SK-N-SH treated with all-trans-retinoic acid at 6 μM for 48 hours (cell line): ENCODE data around the gene CCSER1.

ENCODE experiments used
- ARNTL ChIP-seq: fragments of 450-650 bp; formaldehyde crosslinking; IDR thresholded peaks from 2 replicates; pipeline ENCODE4 v1.5.0; 2020; ENCODE audit warnings: low read depth, mild to moderate bottlenecking, moderate library complexity, borderline replicate concordance
- BACH2 ChIP-seq: fragments of 250-450 bp; sonication (Bioruptor Pico); IDR thresholded peaks from 2 replicates; pipeline ENCODE4 v1.9.0; 2021; ENCODE audit warnings: mild to moderate bottlenecking, borderline replicate concordance
- CSDC2 ChIP-seq: fragments of 250-450 bp; sonication (Bioruptor Pico); IDR thresholded peaks from 2 replicates; pipeline ENCODE4 v1.5.0; 2020; ENCODE audit warnings: mild to moderate bottlenecking, moderate library complexity
- OSR1 ChIP-seq: fragments of 250-450 bp; sonication (Bioruptor Pico); IDR thresholded peaks from 2 replicates; pipeline ENCODE4 v1.8.0; 2022; ENCODE audit warnings: moderate library complexity, mild to moderate bottlenecking, inconsistent platforms
- PATZ1 ChIP-seq: fragments of 250-450 bp; sonication (Bioruptor Pico); IDR thresholded peaks from 2 replicates; pipeline ENCODE4 v1.8.0; 2020; ENCODE audit warnings: mild to moderate bottlenecking, moderate library complexity, borderline replicate concordance
- RARB ChIP-seq: fragments of 250-450 bp; sonication (Bioruptor Pico); IDR thresholded peaks from 2 replicates; pipeline ENCODE4 v1.8.0; 2021; ENCODE audit warnings: mild to moderate bottlenecking, moderate library complexity
- SNAI2 ChIP-seq: fragments of 250-450 bp; sonication (Bioruptor Pico); IDR thresholded peaks from 2 replicates; pipeline ENCODE4 v1.5.0; 2020; ENCODE audit warnings: mild to moderate bottlenecking, moderate library complexity
- TCF4 ChIP-seq: fragments of 250-450 bp; sonication (Bioruptor Pico); IDR thresholded peaks from 2 replicates; pipeline ENCODE4 v1.8.0; 2021; ENCODE audit warnings: mild to moderate bottlenecking, moderate library complexity, borderline replicate concordance
- ZFP3 ChIP-seq: fragments of 250-450 bp; sonication (Bioruptor Pico); IDR thresholded peaks from 2 replicates; pipeline ENCODE4 v1.5.0; 2020; ENCODE audit warnings: mild to moderate bottlenecking, moderate library complexity
- ZFP30 ChIP-seq: fragments of 450-650 bp; formaldehyde crosslinking; IDR thresholded peaks from 2 replicates; pipeline ENCODE4 v1.5.0; 2022; ENCODE audit warnings: mild to moderate bottlenecking, moderate library complexity
- TF ChIP-seq, protein P1 (sequence below): fragments of 250-450 bp; sonication (Bioruptor Pico); IDR thresholded peaks from 2 replicates; pipeline ENCODE4 v1.5.1; 2020; ENCODE audit warnings: low read depth, mild to moderate bottlenecking, moderate library complexity
- TF ChIP-seq, protein P2 (sequence below): fragments of 250-450 bp; sonication (Bioruptor Pico); IDR thresholded peaks from 2 replicates; pipeline ENCODE4 v1.5.0; 2020; ENCODE audit warnings: mild to moderate bottlenecking, moderate library complexity

DNA sequence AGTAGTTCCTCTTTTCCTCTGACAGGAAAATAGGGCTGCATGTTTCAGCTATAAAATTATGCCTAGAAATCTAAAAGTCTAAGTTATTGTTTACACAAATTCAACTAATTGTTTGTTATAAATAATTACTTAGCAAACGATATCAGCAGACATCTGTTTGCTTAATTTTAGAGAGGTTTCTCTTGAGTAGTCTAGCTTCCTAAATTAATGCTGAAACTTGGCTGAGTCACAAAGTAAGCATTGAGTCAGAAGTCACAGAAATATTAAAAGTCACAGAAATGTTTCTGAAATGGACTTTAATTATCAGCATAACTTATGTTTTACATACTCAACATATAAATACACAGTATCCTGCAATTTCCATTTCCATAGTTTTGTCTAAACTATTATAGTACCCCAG lies 1044.0 kb downstream of the CCSER1 start:
- TF ChIP-seq, protein P1, sequence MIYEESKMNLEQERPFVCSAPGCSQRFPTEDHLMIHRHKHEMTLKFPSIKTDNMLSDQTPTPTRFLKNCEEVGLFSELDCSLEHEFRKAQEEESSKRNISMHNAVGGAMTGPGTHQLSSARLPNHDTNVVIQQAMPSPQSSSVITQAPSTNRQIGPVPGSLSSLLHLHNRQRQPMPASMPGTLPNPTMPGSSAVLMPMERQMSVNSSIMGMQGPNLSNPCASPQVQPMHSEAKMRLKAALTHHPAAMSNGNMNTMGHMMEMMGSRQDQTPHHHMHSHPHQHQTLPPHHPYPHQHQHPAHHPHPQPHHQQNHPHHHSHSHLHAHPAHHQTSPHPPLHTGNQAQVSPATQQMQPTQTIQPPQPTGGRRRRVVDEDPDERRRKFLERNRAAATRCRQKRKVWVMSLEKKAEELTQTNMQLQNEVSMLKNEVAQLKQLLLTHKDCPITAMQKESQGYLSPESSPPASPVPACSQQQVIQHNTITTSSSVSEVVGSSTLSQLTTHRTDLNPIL (CRISPR knock-in tag) = no peak
- TF ChIP-seq ZFP30 = no peak
- no peak for TF ChIP-seq BACH2
- TF ChIP-seq SNAI2 = no peak
- TF ChIP-seq TCF4 = no peak
- TF ChIP-seq PATZ1 (CRISPR knock-in tag) = no peak
- TF ChIP-seq ZFP3 (CRISPR knock-in tag) = no peak
- TF ChIP-seq, protein P2, sequence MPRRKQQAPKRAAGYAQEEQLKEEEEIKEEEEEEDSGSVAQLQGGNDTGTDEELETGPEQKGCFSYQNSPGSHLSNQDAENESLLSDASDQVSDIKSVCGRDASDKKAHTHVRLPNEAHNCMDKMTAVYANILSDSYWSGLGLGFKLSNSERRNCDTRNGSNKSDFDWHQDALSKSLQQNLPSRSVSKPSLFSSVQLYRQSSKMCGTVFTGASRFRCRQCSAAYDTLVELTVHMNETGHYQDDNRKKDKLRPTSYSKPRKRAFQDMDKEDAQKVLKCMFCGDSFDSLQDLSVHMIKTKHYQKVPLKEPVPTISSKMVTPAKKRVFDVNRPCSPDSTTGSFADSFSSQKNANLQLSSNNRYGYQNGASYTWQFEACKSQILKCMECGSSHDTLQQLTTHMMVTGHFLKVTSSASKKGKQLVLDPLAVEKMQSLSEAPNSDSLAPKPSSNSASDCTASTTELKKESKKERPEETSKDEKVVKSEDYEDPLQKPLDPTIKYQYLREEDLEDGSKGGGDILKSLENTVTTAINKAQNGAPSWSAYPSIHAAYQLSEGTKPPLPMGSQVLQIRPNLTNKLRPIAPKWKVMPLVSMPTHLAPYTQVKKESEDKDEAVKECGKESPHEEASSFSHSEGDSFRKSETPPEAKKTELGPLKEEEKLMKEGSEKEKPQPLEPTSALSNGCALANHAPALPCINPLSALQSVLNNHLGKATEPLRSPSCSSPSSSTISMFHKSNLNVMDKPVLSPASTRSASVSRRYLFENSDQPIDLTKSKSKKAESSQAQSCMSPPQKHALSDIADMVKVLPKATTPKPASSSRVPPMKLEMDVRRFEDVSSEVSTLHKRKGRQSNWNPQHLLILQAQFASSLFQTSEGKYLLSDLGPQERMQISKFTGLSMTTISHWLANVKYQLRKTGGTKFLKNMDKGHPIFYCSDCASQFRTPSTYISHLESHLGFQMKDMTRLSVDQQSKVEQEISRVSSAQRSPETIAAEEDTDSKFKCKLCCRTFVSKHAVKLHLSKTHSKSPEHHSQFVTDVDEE (CRISPR knock-in tag) = no peak
- no peak for TF ChIP-seq CSDC2
- TF ChIP-seq ARNTL (CRISPR knock-in tag) = no peak
- TF ChIP-seq OSR1 (CRISPR knock-in tag) = no peak
- no peak for TF ChIP-seq RARB
